ENCODE data around the gene NRGN. TPM values are rescaled to one million over a fixed set of nuclear protein-coding genes. Genes with fewer than 3 reads are reported as not detected.

The NRGN gene
- total RNA-seq, 2 donors from 2014 or later: 4.2 to 4.4 TPM

DNA sequence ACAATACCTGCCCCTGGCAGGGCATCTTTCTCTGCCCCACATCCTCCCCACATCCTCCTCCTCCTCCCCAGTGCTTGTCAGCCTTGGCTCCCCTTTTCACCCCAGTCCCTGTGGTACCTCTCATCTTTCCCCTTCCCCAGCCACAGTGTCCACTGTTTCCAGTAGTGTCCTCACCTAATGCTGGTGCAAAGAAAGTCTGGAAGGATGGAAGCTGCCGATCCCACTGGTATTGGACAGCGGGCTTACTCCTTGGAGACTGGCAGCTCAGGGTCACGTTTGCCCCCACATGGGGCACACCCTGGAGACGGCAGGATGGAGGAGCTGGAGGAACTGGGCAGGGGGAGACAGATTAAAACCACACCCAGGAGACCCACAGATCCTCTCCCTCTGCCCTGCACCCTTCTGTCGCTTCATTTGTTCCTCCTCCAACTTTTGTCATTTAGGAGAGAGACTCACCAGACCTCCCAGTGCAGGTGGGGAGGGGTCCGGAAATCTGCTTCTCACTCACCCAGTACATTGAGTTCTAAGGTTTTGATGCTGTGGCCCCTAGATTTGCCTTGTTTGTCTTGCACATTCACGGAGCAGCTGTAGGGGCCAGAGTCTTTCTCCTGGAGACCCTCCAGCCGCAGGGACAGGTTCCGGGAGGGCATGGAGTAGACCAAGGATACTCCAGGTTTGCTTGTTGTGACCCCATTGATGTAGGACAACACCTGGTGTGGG, 16.5 kb downstream of the NRGN start:
- Mint-ChIP-seq H3K36me3 (ENCODE audit: insufficient read depth in 2 of 2) (no peaks in the 10 kb centered on the region), H3K4me3 (no peak overlapping the region), H3K9me3 (no peaks in the 10 kb centered on the region), H3K4me1 (ENCODE audit: low read depth) (peaks cover 21% of the 10 kb centered on the region), H3K27ac (no peak overlapping the region), H3K27me3 (ENCODE audit: low read depth) (peaks cover 46% of the 10 kb centered on the region)
- DNase-seq: no peak
- ATAC-seq (replicated peaks in 1 of 2): no peak

DNA sequence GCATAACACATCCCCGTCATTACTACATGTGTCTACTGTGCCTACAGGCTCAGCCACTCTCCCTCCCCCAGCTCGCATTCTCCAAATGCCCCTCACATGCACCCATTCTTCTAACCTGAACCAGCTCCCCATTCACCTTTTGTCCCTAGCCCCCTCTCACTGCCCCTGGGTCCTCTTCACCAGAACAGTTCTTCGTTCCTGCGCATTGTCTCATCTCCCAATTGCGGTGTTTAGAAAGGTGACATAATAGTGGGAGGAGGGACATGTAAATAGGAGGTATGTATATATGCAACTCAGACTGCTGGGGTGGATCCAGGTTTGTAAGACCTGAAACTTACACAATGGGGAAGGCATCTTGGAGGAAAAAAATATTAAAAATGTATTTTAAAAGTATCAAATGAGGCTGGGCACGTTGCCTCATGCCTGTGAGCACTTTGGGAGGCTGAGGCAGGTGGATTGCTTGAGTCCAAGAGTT, 17.0 kb downstream of the NRGN start:
- Mint-ChIP-seq H3K27ac (no peak overlapping the region), H3K36me3 (ENCODE audit: insufficient read depth in 2 of 2) (no peaks in the 10 kb centered on the region), H3K27me3 (ENCODE audit: low read depth) (peaks cover 46% of the 10 kb centered on the region), H3K4me3 (peak overlapping the region in 1 of 2 donors; percentile 24), H3K4me1 (ENCODE audit: low read depth) (peaks cover 25% of the 10 kb centered on the region), H3K9me3 (no peaks in the 10 kb centered on the region)
- DNase-seq (no peak), ATAC-seq (replicated peaks in 1 of 2) (no peak)

DNA sequence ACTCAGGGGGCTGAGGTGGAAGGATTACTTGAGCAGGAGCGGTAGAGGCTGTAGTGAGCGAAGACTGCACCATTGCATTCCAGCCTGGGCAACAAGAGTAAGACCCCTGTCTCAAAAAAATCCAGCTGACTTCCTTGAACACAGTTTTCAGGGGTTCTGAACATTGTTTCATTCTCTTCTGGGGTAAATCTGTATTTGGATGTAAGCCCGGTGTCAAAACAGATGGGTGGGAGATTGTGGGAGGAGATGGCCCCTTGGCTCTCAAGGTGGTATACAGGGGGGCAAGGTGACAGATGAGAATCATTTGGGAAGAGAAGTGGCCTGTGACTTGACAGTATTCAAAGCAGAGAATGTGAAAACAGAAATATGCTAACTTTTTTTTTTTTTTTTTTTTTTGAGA, 17.6 kb downstream of the NRGN start:
- peaks cover 46% of the 10 kb centered on the region for H3K27me3 Mint-ChIP-seq (ENCODE audit: low read depth)
- ATAC-seq (replicated peaks in 1 of 2): no peak

DNA sequence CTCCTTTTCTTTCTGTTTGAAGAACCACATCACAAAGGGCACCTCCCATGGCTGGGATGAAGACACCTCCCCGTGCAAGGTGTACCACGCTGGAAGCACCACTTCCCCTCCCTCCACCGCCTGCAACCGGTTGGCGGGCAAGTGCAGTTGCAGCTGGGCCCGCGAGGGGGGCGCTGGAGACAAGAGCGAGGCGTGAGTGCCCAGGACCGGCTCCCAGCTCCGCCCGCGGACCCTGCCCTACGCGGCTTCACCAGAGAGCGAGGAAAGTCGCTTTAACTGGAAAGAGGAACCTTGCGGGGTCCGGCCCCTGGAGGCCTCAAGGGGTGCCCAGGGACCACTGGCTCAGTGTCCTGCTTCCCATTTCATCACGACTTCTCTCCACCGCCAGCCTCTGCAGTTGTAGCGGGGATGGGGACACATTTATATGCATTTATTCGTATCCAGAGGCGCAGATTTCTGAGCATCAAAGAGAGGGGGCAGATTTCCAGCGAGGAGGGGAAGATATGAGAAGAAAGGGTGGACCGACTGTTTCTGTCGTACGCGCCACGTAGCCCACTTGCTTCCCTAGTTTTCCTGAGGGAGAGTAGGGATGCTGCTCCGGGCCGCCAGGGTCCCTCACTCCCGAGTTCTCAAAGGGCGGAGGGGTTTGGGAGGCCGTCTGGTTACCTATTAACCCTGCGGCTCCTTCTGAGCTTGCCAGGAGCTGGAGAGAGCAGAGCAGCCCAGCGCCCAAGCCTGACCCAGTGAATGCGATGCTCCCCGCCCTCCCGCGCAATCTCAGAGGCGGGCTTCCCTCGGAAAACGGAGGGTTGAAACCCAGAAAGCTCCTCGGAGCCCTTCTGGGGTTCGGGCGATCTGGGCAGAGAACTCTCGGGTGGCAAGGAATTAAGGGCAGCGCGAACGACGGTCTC, 18.9 kb downstream of the NRGN start:
- DNase-seq (peak; percentile 80 to 83), ATAC-seq (replicated peaks in 1 of 2) (peak; percentile 68 to 74)
- Mint-ChIP-seq H3K4me1 (ENCODE audit: low read depth) (peaks cover 35% of the 10 kb centered on the region), H3K27ac (no peak overlapping the region), H3K27me3 (ENCODE audit: low read depth) (peaks cover 46% of the 10 kb centered on the region), H3K36me3 (ENCODE audit: insufficient read depth in 2 of 2) (peaks cover 0 to 2% of the 10 kb centered on the region in 2 donors), H3K4me3 (peak overlapping the region; percentile 85 to 88), H3K9me3 (no peaks in the 10 kb centered on the region)

More for the DNA sequence above, 17.6 kb downstream of the NRGN start:
- H3K4me3 Mint-ChIP-seq: peak overlapping the region in 1 of 2 donors; percentile 24
- no peaks in the 10 kb centered on the region for H3K9me3 Mint-ChIP-seq
- no peaks in the 10 kb centered on the region for H3K36me3 Mint-ChIP-seq (ENCODE audit: insufficient read depth in 2 of 2)
- H3K27ac Mint-ChIP-seq: no peak overlapping the region
- DNase-seq: no peak
- peaks cover 27% of the 10 kb centered on the region for H3K4me1 Mint-ChIP-seq (ENCODE audit: low read depth)

- Mint-ChIP-seq H3K27ac (peak overlapping the region; percentile 41), H3K4me1 (ENCODE audit: low read depth) (peaks cover 36% of the 10 kb centered on the region), H3K36me3 (ENCODE audit: insufficient read depth in 2 of 2) (peaks cover 0 to 2% of the 10 kb centered on the region in 2 donors), H3K9me3 (no peaks in the 10 kb centered on the region), H3K27me3 (ENCODE audit: low read depth) (peaks cover 46% of the 10 kb centered on the region), H3K4me3 (peak overlapping the region; percentile 85 to 88)
- DNase-seq (no peak), ATAC-seq (replicated peaks in 1 of 2) (no peak)
Measured at GRCh38 chr11:124759266-124760204, 19.8 kb downstream of the NRGN start.

DNA sequence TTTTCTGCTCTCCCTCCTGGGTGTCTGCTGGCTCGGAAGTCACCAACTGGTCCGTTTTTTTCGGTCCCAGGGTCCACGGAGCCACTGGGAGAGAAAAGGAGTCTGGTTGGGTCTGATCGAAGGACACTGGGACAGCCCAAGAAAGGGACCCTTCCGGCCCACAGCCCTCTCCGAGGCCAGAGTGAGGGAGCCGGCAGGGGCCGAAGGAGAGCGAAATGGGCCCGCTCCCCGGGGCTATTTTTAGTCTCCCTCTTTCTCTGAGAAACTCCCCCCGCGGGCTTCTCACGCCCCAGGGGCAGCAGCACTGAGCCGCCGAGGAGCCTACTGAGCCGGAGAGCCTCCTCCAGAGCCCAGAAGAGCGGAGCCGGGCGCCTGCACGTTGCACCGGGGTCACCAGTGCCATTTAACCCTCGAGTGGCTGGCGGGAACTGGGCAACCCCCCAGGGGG, 20.5 kb downstream of the NRGN start:
- Mint-ChIP-seq H3K36me3 (ENCODE audit: insufficient read depth in 2 of 2) (peaks cover 0 to 2% of the 10 kb centered on the region in 2 donors), H3K27ac (peak overlapping the region; percentile 41), H3K9me3 (no peaks in the 10 kb centered on the region), H3K27me3 (ENCODE audit: low read depth) (peaks cover 46% of the 10 kb centered on the region), H3K4me3 (peak overlapping the region; percentile 29 to 49), H3K4me1 (ENCODE audit: low read depth) (peaks cover 36% of the 10 kb centered on the region)
- no peak for ATAC-seq (replicated peaks in 1 of 2)
- no peak for DNase-seq

DNA sequence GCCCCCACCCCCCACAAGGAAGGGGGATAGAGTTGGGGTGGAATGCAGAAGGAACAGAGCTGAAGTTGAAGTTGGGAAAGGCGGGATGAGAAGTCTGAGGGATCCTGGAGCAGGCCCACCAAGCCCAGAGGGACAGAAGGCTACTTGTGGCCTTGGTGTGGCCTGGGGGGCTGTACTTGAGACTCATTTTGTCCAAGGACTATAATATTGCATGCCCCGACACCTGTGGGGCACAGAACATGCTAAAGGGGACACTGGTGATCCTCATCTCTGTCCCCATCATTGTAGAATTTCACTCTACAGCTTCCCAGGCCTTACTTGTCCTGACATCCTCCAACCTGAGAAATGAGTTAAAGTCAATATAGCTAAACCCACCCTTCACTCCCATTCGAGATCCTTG, 21.1 kb downstream of the NRGN start:
- peaks cover 36% of the 10 kb centered on the region for H3K4me1 Mint-ChIP-seq (ENCODE audit: low read depth)
- DNase-seq: no peak
- no peak overlapping the region for H3K27ac Mint-ChIP-seq
- no peak for ATAC-seq (replicated peaks in 1 of 2)
- H3K9me3 Mint-ChIP-seq: no peaks in the 10 kb centered on the region
- H3K27me3 Mint-ChIP-seq (ENCODE audit: low read depth): peaks cover 45% of the 10 kb centered on the region
- no peak overlapping the region for H3K4me3 Mint-ChIP-seq
- peaks cover 0 to 2% of the 10 kb centered on the region in 2 donors for H3K36me3 Mint-ChIP-seq (ENCODE audit: insufficient read depth in 2 of 2)

DNA sequence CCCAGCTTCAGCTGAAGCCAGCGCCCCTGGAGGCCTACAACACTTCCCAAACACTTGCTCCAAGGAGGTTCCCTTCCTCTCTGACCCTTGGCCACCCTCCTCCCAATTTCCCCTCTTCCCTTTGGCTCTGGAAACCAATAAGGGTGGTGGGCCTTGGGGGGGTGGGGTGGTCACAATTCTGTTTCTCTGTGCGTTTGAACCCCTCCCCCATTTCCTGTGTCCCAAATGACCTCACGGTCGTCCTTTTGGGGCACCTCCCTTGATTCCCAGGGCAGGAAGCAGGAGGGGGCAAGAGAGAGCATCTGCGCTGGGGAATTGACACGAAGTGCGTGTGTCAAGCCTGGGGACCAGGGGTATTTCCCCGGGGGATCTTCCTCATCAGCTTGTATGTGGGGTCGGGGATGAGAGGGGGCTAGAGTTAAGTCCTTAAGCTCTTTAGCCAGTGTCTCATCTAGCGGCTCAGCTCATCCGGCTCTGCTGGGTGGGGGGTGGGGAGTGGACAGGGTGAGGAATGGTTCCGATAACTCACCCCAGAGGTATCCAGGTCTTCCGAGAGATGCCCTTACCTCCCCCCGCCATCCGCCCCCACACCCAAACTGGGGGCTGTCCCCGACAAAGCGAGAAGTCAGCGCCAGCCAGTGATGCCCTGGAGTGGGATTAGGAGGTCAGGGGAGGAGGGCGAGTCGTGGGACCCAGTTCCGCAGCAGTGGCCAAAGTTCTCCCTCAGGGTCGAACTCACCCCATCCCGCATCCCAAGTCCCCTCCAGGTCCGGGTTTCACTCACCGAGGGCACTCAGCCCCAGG, 21.8 kb downstream of the NRGN start:
- Mint-ChIP-seq H3K27ac (no peak overlapping the region), H3K4me1 (ENCODE audit: low read depth) (peaks cover 36% of the 10 kb centered on the region), H3K9me3 (no peaks in the 10 kb centered on the region), H3K36me3 (ENCODE audit: insufficient read depth in 2 of 2) (peaks cover 0 to 2% of the 10 kb centered on the region in 2 donors), H3K4me3 (peak overlapping the region; percentile 68 to 99), H3K27me3 (ENCODE audit: low read depth) (peaks cover 38% of the 10 kb centered on the region)
- ATAC-seq (replicated peaks in 1 of 2) (no peak), DNase-seq (no peak)

DNA sequence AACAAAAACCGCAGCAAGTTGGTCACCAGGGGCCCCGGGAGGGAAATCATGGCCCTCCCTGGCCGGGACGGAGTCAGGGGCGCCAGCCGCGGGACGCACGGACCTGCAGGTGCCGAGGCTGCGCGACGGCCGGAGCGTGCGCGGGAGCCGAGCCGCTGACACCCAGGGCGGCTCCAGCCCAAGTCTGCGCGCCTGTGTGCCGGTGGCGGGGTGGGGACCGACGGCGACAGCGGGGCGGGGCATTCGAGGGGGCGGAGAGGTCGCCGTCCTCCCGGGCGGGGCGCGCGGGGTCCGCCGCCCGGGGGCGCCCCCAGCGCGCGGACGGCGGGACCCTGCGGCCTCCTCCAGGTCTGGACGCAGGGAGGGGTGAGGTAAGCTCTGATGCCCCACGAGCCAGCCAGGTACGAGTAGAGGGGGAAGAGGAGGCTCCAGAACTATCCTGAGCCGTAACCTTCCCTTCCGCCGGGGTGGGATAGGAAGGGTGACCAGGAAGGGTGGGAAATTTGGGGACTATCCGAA, 22.4 kb downstream of the NRGN start, which contains the start of gene ESAM:
TSS of gene ESAM (minus strand) at position 186 of the 519 bp plus-strand sequence. CDS start at position 50, 136 bp downstream.
- Mint-ChIP-seq H3K27me3 (ENCODE audit: low read depth) (peaks cover 32% of the 10 kb centered on the region), H3K4me3 (peak within 1 kb of the TSS; percentile 96 to 99), H3K4me1 (ENCODE audit: low read depth) (peaks cover 36% of the 10 kb centered on the region), H3K27ac (peak within 1 kb of the TSS; percentile 20), H3K36me3 (ENCODE audit: insufficient read depth in 2 of 2) (peaks cover 0 to 2% of the 10 kb centered on the region in 2 donors), H3K9me3 (no peaks in the 10 kb centered on the region)
- ATAC-seq (replicated peaks in 1 of 2) (peak; percentile 84), DNase-seq (peak; percentile 78 to 82)

DNA sequence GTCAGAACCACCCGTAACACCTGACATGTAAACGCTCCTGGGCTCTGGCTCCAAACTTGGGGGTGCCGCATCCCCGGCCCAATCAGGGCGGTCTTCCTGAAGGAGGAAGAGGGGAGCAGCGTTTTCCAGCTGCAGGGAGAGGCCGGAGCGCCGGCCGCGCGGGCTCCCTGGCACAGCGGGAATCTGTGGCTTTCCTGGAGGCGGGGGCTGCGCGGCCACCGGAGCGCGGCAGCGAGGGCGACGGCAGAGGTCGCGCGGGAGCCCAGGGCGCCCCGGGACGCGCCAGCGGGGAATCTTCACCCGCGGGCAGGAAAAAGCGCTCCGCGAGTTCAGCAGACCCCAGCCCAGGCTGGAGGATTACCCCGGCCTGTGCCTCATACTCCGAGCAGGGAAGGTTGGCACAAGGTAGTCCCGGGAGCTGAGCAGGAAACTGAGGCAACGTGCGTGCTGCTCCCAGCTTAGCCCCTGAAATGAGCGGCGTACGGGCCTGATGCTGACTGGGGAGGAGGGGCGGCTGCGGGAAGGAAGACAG, 22.9 kb downstream of the NRGN start:
- H3K27ac Mint-ChIP-seq: no peak overlapping the region
- DNase-seq (peak in 1 of 2 donors; percentile 33), ATAC-seq (replicated peaks in 1 of 2) (peak; percentile 39 to 45)
- no peaks in the 10 kb centered on the region for H3K9me3 Mint-ChIP-seq
- peaks cover 36% of the 10 kb centered on the region for H3K4me1 Mint-ChIP-seq (ENCODE audit: low read depth)
- H3K27me3 Mint-ChIP-seq (ENCODE audit: low read depth): peaks cover 26% of the 10 kb centered on the region
- peaks cover 0 to 2% of the 10 kb centered on the region in 2 donors for H3K36me3 Mint-ChIP-seq (ENCODE audit: insufficient read depth in 2 of 2)
- H3K4me3 Mint-ChIP-seq: peak overlapping the region; percentile 96 to 99

GRCh38 chr11:124763156-124763947, 23.6 kb downstream of the NRGN start:
- peak; percentile 41 to 48 for ATAC-seq (replicated peaks in 1 of 2)

More at GRCh38 chr11:124763156-124763947, 23.6 kb downstream of the NRGN start:
- Mint-ChIP-seq H3K4me1 (ENCODE audit: low read depth) (peaks cover 34% of the 10 kb centered on the region), H3K27me3 (ENCODE audit: low read depth) (peaks cover 21% of the 10 kb centered on the region), H3K4me3 (peak overlapping the region; percentile 96 to 99), H3K27ac (peak overlapping the region; percentile 20), H3K9me3 (no peaks in the 10 kb centered on the region), H3K36me3 (ENCODE audit: insufficient read depth in 2 of 2) (peaks cover 0 to 2% of the 10 kb centered on the region in 2 donors)
- DNase-seq: peak; percentile 87 to 89
